GM12878 (cell line): ENCODE measurements around the gene HLA-DPB1. TPM values are rescaled to one million over a fixed set of nuclear protein-coding genes. Genes with fewer than 3 reads are reported as not detected.

Source experiments
- ATAC-seq: fragments of 200-7000 bp; cut with Tn5 transposase; 3 replicates; pipeline ENCODE4 v1.9.1; 2020; ENCODE audit warnings: mild to moderate bottlenecking, moderate library complexity
- BruUV-seq: library from RNA; stranded (reverse); fragments of 400-500 nt; replicated peaks from 2 replicates; lab custom pipeline; 2021; lab: Mats Ljungman, UMichigan
- CTCF ChIA-PET: fragments of 300-600 bp; sonication (Branson Sonifier 250); formaldehyde crosslinking; extraction: SDS; loops from one replicate; lab custom pipeline; 2021; ENCODE audit warnings: inconsistent platforms; lab: Yijun Ruan, JAX
- POLR2A ChIA-PET: fragments of 350-600 bp; formaldehyde crosslinking; extraction: SDS; loops from one replicate; lab custom pipeline; 2021; ENCODE audit warnings: inconsistent platforms; lab: Charles Lee
- RAD21 ChIA-PET: fragments of 300-600 bp; sonication (Branson Sonifier 250); formaldehyde crosslinking; loops from one replicate; lab custom pipeline; 2023; ENCODE audit warnings: antibody characterized with exemption; ENCODE audit not compliant: unreplicated experiment; lab: Charles Lee
- SMC1A ChIA-PET: fragments of 300-600 bp; sonication (Branson Sonifier 250); formaldehyde crosslinking; loops from one replicate; lab custom pipeline; 2023; ENCODE audit not compliant: unreplicated experiment, uncharacterized antibody; lab: Charles Lee
- DNase-seq: peaks from one replicate; pipeline ENCODE4 v3.0.0-alpha.2; 2011; ENCODE audit warnings: low read depth, low spot score
- FAIRE-seq: peaks from 3 replicates; lab custom pipeline; 2011; peaks lifted over from hg19 to GRCh38; lab: Jason Lieb, UNC
- H2AFZ ChIP-seq: 2 replicates; pipeline ENCODE4 v1.6.0; 2011; ENCODE audit warnings: low read depth, low read length, control low read depth; ENCODE audit not compliant: control insufficient read depth
- H3K27ac ChIP-seq: 2 replicates; pipeline ENCODE4 v1.5.1; 2011; ENCODE audit warnings: control low read depth; ENCODE audit not compliant: control insufficient read depth, insufficient read depth
- H3K27me3 ChIP-seq, 2 experiments: replicated peaks in 1 of 2; 2 replicates each; pipeline versions ENCODE4 v1.6.0 to v1.6.1; 2011; ENCODE audit warnings: low read length in 1 of 2; ENCODE audit not compliant: control insufficient read depth in 2 of 2, insufficient read depth in 2 of 2
- H3K36me3 ChIP-seq, 2 experiments: 2 replicates each; pipeline ENCODE4 v1.5.1; 2011; ENCODE audit warnings: low read length in 1 of 2; ENCODE audit not compliant: control insufficient read depth in 2 of 2, insufficient read depth in 2 of 2
- H3K4me1 ChIP-seq: 2 replicates; pipeline ENCODE4 v1.6.1; 2011; ENCODE audit warnings: mild to moderate bottlenecking, low read length, moderate library complexity, mixed read lengths; ENCODE audit not compliant: control insufficient read depth, insufficient read depth
- H3K4me2 ChIP-seq: 2 replicates; pipeline ENCODE4 v1.6.0; 2011; ENCODE audit warnings: control low read depth; ENCODE audit not compliant: control insufficient read depth, insufficient read depth
- H3K4me3 ChIP-seq: fragments of 200-600 bp; sonication (generic); 2 replicates; pipeline ENCODE4 v1.5.1; 2016
- H3K79me2 ChIP-seq: 2 replicates; pipeline ENCODE4 v1.6.0; 2011; ENCODE audit warnings: low read length; ENCODE audit not compliant: control insufficient read depth, insufficient read depth
- H3K9ac ChIP-seq: 2 replicates; pipeline ENCODE4 v1.8.0; 2011; ENCODE audit warnings: low read length, control low read depth, mixed read lengths; ENCODE audit not compliant: control insufficient read depth, insufficient read depth
- H3K9me3 ChIP-seq: replicated peaks from 3 replicates; pipeline ENCODE4 v1.5.1; 2011; ENCODE audit warnings: mild to moderate bottlenecking, low read length; ENCODE audit not compliant: control insufficient read depth, insufficient read depth
- H4K20me1 ChIP-seq: 2 replicates; pipeline ENCODE4 v1.6.0; 2011; ENCODE audit not compliant: control insufficient read depth, insufficient read depth
- ESRRA ChIP-seq: IDR thresholded peaks from 2 replicates; pipeline ENCODE4 v1.6.1; 2012; ENCODE audit warnings: mild to moderate bottlenecking, low read length, improper control_type of control experiment
- MYC ChIP-seq: IDR thresholded peaks from 2 replicates; pipeline ENCODE4 v1.6.1; 2011; ENCODE audit warnings: mild to moderate bottlenecking, low read length, moderate library complexity, inconsistent platforms; ENCODE audit not compliant: insufficient read depth, insufficient replicate concordance, insufficient read length, severe bottlenecking
- POLR2A ChIP-seq: IDR thresholded peaks from 2 replicates; pipeline ENCODE4 v1.6.1; 2011; ENCODE audit warnings: low read depth, mild to moderate bottlenecking, low read length
- POLR2AphosphoS5 ChIP-seq: IDR thresholded peaks from 2 replicates; pipeline ENCODE4 v1.6.1; 2011; ENCODE audit warnings: mild to moderate bottlenecking, low read length, inconsistent platforms
- WGBS: methylation state at CpG from one replicate; pipeline ENCODE4 v1.1.6; 2016; ENCODE audit warnings: low lambda C conversion rate; ENCODE audit not compliant: insufficient replicate concordance, insufficient coverage; ENCODE audit errors: missing lambda C conversion rate; 5-methylcytosine and 5-hydroxymethylcytosine counted together
- in situ Hi-C: fragments of 300-500 bp; cut with MboI; formaldehyde crosslinking; loops from 9 replicates; pipeline ENCODE4 v1.14.3; 2018; ENCODE audit warnings: mixed read lengths
- intact Hi-C: fragments of 100-400 bp; cut with micrococcal nuclease; formaldehyde crosslinking; loops from one replicate; pipeline ENCODE4 v1.14.2; 2022; ENCODE audit not compliant: unreplicated experiment
- polyA plus RNA-seq, 11 experiments: library from polyadenylated mRNA; depleted of rRNA in 4 of 11; unstranded in 6 of 11; stranded (reverse) in 5 of 11; fragments of >200 nt; fragmentation: Nextera tagmentation in 4 of 11; fragmentation: Illumina TruSeq in 1 of 11; extraction: Ambion mirVana in 4 of 11; extraction: Trizol in 1 of 11; gene quantifications; 1 replicate in 1 of 11; 2 replicates in 10 of 11; pipeline versions ENCODE4 v1.2.1 to v1.2.3, GENCODE V29; 2011 to 2016; ENCODE audit warnings: inconsistent platforms in 2 of 11, missing spikeins in 2 of 11, low read depth in 1 of 11
- total RNA-seq, 4 experiments: library from RNA; depleted of rRNA in 3 of 4; stranded (reverse); fragments of >200 nt in 3 of 4; fragmentation: Illumina TruSeq in 1 of 4; extraction: Trizol in 1 of 4; gene quantifications; 2 replicates each; pipeline versions ENCODE4 v1.2.1 to v1.2.3, GENCODE V29; 2013 to 2021

HLA-DPB1 gene
- total and polyA plus RNA-seq, 10 of the 15 experiments (the other 5 are each of a cell fraction or from before 2014, with no cell fraction given) = 101 to 675 (median 352) TPM

DNA sequence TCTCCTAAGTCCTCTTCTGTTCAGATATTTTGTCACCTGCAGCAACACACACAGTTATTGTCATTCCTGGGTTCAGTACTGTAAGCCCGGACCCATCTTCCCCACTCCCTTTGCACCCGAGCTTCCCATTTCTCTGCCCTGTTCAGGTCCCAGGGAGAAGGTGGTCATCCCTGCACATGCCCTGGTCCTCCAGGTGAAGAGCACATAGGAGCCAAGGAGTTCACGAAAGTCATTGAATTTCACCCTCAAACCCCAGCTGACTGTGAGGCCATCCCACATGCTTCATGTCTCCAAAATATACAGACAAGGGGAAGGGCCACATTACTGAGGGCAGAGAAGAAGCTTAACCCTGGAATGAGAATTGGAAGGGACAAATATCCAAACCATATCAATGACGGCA, 10.5 kb upstream of the HLA-DPB1 start:
- SMC1A ChIA-PET = interaction anchor here (1.5 to 2.8 kb wide), 3 partner anchors 10 to 17 kb away, joined by 3 to 7 read pairs (median 5); partner anchors contain the start of gene HLA-DPB1
- POLR2A ChIA-PET = interaction anchor here (1.1 to 2.2 kb wide), 5 partner anchors 8 to 48 kb away, joined by 4 to 6 read pairs (median 5); partner anchors contain the start of gene HLA-DPA1
- Histone ChIP-seq H3K9me3 (peaks cover 7% of the 10 kb centered on the region), H3K4me2 (no peak overlapping the region), H3K4me1 (0 out of 2 replicates have a peak, but pooled peaks cover 5% of the 10 kb centered on the region), H3K4me3 (no peak overlapping the region), H3K27me3 (no peaks in the 10 kb centered on the region), H3K27ac (no peak overlapping the region), H3K9ac (no peak overlapping the region), H4K20me1 (no peaks in the 10 kb centered on the region), H3K36me3 (peaks cover 11 to 34% of the 10 kb centered on the region in 2 experiments), H3K79me2 (peaks cover 20% of the 10 kb centered on the region), H2AFZ (no peak overlapping the region)
- ATAC-seq (no peak), DNase-seq (no peak), FAIRE-seq (no peak)
- 61% methylated on average over 4 of the region's 4 CpGs for WGBS
- BruUV-seq = no TSS peak
- intact Hi-C loops (no loop called here), in situ Hi-C loops (loop anchor here (25.0 kb wide), 1 partner anchor 1597 kb away; no protein-coding TSS in a partner anchor)
- 0 out of 2 replicates have a peak, but pooled peaks have one; percentile 14 for TF ChIP-seq POLR2A
- TF ChIP-seq MYC = no peak
- CTCF ChIA-PET = interaction anchor here (1.3 kb wide), 1 partner anchor 48 kb away, joined by 3 read pairs; no protein-coding TSS in a partner anchor
- RAD21 ChIA-PET = interaction anchor here (1.5 to 1.6 kb wide), 2 partner anchors 8 to 49 kb away, joined by 3 to 5 read pairs; partner anchors contain the start of gene HLA-DPA1

DNA sequence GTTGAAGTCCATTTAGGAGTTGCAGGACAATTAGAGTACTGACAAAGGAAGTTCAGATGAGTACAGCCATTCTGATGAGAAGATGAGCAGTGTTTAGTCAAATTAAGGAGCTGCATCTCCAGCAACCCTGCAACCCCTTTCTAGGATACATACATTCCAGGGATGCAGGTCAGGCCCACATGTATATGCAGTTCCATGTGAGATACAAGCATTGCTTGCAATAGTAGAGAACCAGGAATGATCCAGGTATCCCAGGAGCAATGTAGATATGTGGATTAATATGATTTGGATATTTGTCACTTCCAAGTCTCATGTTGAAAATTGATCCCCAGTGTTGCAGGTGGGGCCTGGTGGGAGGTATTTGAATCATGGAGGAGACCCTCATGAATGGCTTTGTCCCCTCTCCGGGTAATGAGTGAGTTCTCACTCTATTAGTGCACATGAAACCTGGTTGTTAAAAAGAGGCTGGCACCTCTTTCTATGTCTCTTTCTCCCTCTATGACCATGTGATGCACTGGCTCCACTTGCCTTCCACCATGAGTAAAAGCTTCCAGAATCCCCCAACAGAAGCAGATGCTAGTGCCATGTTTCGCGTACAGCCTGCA, 8.8 kb upstream of the HLA-DPB1 start:
- DNase-seq (no peak), ATAC-seq (peak; percentile 2; the same call in 2 of the 3 replicates), FAIRE-seq (no peak)
- Histone ChIP-seq H3K4me2 (no peak overlapping the region), H2AFZ (no peak overlapping the region), H3K27me3 (no peaks in the 10 kb centered on the region), H3K79me2 (peaks cover 37% of the 10 kb centered on the region), H3K4me1 (0 out of 2 replicates have a peak, but pooled peaks cover 4% of the 10 kb centered on the region), H3K9ac (no peak overlapping the region), H3K9me3 (peaks cover 5% of the 10 kb centered on the region), H4K20me1 (no peaks in the 10 kb centered on the region), H3K4me3 (no peak overlapping the region), H3K27ac (no peak overlapping the region), H3K36me3 (peaks cover 11 to 34% of the 10 kb centered on the region in 2 experiments)
- TF ChIP-seq ESRRA = no peak
- peak; percentile 67 for TF ChIP-seq POLR2AphosphoS5
- 0 out of 2 replicates have a peak, but pooled peaks have one; percentile 29 for TF ChIP-seq POLR2A
- SMC1A ChIA-PET = interaction anchor here (1.0 to 2.8 kb wide), 2 partner anchors 8 to 10 kb away, joined by 3 to 7 read pairs; partner anchors contain the start of gene HLA-DPB1
- POLR2A ChIA-PET = interaction anchor here (1.1 to 1.5 kb wide), 2 partner anchors 9 to 38 kb away, joined by 3 to 4 read pairs; partner anchors contain the start of gene HLA-DPB1
- RAD21 ChIA-PET = no interaction called here
- CTCF ChIA-PET = no interaction called here
- BruUV-seq = no TSS peak
- intact Hi-C loops (no loop called here), in situ Hi-C loops (loop anchor here (25.0 kb wide), 1 partner anchor 1595 kb away; no protein-coding TSS in a partner anchor)
- 62% methylated on average over 3 of the region's 3 CpGs for WGBS
